Right lobe of liver (tissue), 6 donors: Measurements from ENCODE around the gene MAPT. TPM values are rescaled to one million over a fixed set of nuclear protein-coding genes. Genes with fewer than 3 reads are reported as not detected.

Experiments
- ATAC-seq, 4 donors: fragments of 200-7000 bp; cut with Tn5 transposase; one replicate each; pipeline ENCODE4 v1.9.1; 2020; ENCODE audit warnings: mild to moderate bottlenecking in 4 of 4, moderate library complexity in 4 of 4
- DNase-seq, 3 donors: peaks; one replicate each; pipeline ENCODE4 v3.0.0-alpha.2; 2020
- H3K27ac ChIP-seq, 3 donors: fragments of 200-600 bp; one replicate each; pipeline ENCODE4 v1.8.0; 2022
- H3K27me3 ChIP-seq, 2 donors: fragments of 200-600 bp; one replicate each; pipeline ENCODE4 v1.8.0; 2022
- H3K36me3 ChIP-seq, 4 donors: fragments of 200-600 bp; sonication (generic) in 1 of 4; one replicate each; pipeline versions ENCODE4 v1.5.1 to v1.8.0; 2017 to 2022; ENCODE audit warnings: control low read depth in 1 of 4
- H3K4me1 ChIP-seq, 4 donors: fragments of 200-600 bp; sonication (generic) in 1 of 4; one replicate each; pipeline versions ENCODE4 v1.5.1 to v1.8.0; 2017 to 2022; ENCODE audit warnings: control low read depth in 1 of 4
- H3K4me3 ChIP-seq, 3 donors: fragments of 200-600 bp; one replicate each; pipeline ENCODE4 v1.8.0; 2022
- H3K9me3 ChIP-seq, 4 donors: fragments of 200-600 bp; sonication (generic) in 1 of 4; one replicate each; pipeline versions ENCODE4 v1.5.1 to v1.8.0; 2017 to 2022; ENCODE audit warnings: control low read depth in 1 of 4
- POLR2A ChIP-seq: fragments of 450-650 bp; IDR thresholded peaks from one replicate; pipeline ENCODE4 v1.6.1; 2017; ENCODE audit warnings: antibody characterized with exemption, mild to moderate bottlenecking
- WGBS: methylation state at CpG from one replicate; pipeline ENCODE4 v1.1.6; 2018; ENCODE audit warnings: low coverage, low lambda C conversion rate; ENCODE audit not compliant: insufficient coverage; ENCODE audit errors: missing lambda C conversion rate; 5-methylcytosine and 5-hydroxymethylcytosine counted together
- intact Hi-C, 2 donors: fragments of 100-400 bp; cut with DNase I; formaldehyde crosslinking; loops; one replicate each; pipeline versions ENCODE4 v1.11.2 to v1.14.1; 2022
- total RNA-seq, 6 experiments: library from RNA; depleted of rRNA in 2 of 6; stranded (reverse); fragments of >200 nt in 2 of 6; fragmentation: NEBNext Ultra II Directional in 3 of 6; extraction: Animal tissue kit (Norgen Biotek cat#: 25700) in 3 of 6; gene quantifications; one replicate each; pipeline versions ENCODE4 v1.1.0 to v1.2.4, GENCODE V29; 2016 to 2023
- TF ChIP-seq, protein P1 (sequence below), 4 donors: fragments of 200-600 bp in 3 of 4; fragments of 450-650 bp in 1 of 4; IDR thresholded peaks; one replicate each; pipeline versions ENCODE4 v1.5.1 to v1.8.0; 2016 to 2022; ENCODE audit warnings: antibody characterized with exemption in 4 of 4, mild to moderate bottlenecking in 2 of 4
- donor health status: DM: no; HTN: yes; CAD: no.
- donor health status: DM: no; HTN: no; CAD: no.
- donor health status: DM: no; HTN: no; CAD: no.
- donor health status: DM: no; HTN: yes; CAD: no.
- donor health status: DM: no; HTN: yes; CAD: no.

MAPT gene
- total RNA-seq, 6 experiments from 2014 or later, result 0.39 to 4.9 (median 0.59) TPM

DNA sequence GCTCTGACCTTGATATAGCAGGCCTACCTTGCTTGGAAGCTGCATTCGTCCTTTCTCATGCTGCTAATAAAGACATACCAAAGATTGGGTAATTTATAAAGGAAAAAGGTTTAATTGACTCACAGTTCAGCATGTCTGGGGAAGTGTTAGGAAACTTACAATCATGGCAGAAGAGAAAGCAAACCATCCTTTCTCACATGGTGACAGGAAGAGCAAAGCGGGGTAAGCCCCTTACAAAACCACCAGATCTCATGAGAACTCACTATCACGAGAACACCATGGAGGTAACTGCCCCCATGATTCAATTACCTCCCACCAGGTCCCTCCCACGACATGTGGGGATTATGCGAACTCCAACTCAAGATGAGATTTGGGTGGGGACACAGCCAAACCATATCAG is 6.0 kb upstream of the MAPT start:
- 22% methylated on average over 3 of the region's 5 CpGs for WGBS
- ATAC-seq, result no peak

GRCh38 chr17:45889579-45889978 is 4.8 kb upstream of the MAPT start:
- WGBS, result 35% methylated on average over 4 of the region's 4 CpGs
- intact Hi-C loops, result no loop called here

More for the DNA sequence above, 6.0 kb upstream of the MAPT start:
- Histone ChIP-seq H3K4me3 (no peak overlapping the region), H3K4me1 (no peaks in the 10 kb centered on the region), H3K27me3 (no peaks in the 10 kb centered on the region), H3K36me3 (no peaks in the 10 kb centered on the region), H3K9me3 (no peaks in the 10 kb centered on the region), H3K27ac (no peak overlapping the region)
- DNase-seq, result no peak
- intact Hi-C loops, result no loop called here
- TF ChIP-seq POLR2A, result no peak
- TF ChIP-seq, protein P1, sequence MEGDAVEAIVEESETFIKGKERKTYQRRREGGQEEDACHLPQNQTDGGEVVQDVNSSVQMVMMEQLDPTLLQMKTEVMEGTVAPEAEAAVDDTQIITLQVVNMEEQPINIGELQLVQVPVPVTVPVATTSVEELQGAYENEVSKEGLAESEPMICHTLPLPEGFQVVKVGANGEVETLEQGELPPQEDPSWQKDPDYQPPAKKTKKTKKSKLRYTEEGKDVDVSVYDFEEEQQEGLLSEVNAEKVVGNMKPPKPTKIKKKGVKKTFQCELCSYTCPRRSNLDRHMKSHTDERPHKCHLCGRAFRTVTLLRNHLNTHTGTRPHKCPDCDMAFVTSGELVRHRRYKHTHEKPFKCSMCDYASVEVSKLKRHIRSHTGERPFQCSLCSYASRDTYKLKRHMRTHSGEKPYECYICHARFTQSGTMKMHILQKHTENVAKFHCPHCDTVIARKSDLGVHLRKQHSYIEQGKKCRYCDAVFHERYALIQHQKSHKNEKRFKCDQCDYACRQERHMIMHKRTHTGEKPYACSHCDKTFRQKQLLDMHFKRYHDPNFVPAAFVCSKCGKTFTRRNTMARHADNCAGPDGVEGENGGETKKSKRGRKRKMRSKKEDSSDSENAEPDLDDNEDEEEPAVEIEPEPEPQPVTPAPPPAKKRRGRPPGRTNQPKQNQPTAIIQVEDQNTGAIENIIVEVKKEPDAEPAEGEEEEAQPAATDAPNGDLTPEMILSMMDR (IDR thresholded peaks at IDR 0.05), result no peak

DNA sequence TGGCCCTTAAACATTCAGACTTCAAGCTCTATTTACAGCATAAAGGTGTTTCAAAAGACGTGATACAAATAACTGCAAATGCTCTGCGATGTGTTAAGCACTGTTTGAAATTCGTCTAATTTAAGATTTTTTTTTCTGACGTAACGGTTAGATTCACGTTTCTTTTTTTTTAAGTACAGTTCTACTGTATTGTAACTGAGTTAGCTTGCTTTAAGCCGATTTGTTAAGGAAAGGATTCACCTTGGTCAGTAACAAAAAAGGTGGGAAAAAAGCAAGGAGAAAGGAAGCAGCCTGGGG is 681 bp upstream of the MAPT start:
- H3K27ac ChIP-seq, result peak overlapping the region in 1 of 3 donors; percentile 16
- TF ChIP-seq, protein P1 (IDR thresholded peaks at IDR 0.05), result no peak
- TF ChIP-seq POLR2A, result no peak
- ATAC-seq, result no peak
- peaks cover 0 to 24% (median 0%) of the 10 kb centered on the region in 4 donors for H3K4me1 ChIP-seq
- intact Hi-C loops, result no loop called here
- peak overlapping the region; percentile 57 to 62 (median 61) for H3K4me3 ChIP-seq
- peaks cover 0 to 5% of the 10 kb centered on the region in 2 donors for H3K27me3 ChIP-seq
- H3K9me3 ChIP-seq, result no peaks in the 10 kb centered on the region
- 60% methylated on average over 7 of the region's 7 CpGs for WGBS
- H3K36me3 ChIP-seq, result no peaks in the 10 kb centered on the region
- DNase-seq, result no peak

More at GRCh38 chr17:45889579-45889978, 4.8 kb upstream of the MAPT start:
- Histone ChIP-seq H3K27ac (no peak overlapping the region), H3K27me3 (no peaks in the 10 kb centered on the region), H3K9me3 (no peaks in the 10 kb centered on the region), H3K36me3 (no peaks in the 10 kb centered on the region), H3K4me3 (no peak overlapping the region), H3K4me1 (peaks cover 0 to 1% (median 0%) of the 10 kb centered on the region in 4 donors)
- DNase-seq (no peak), ATAC-seq (no peak)
- TF ChIP-seq POLR2A, result no peak
- TF ChIP-seq, protein P1 (IDR thresholded peaks at IDR 0.05), result peak in 1 of 4 donors; percentile 7

GRCh38 chr17:45895304-45895968 is 1.1 kb downstream of the MAPT start:
- no peaks in the 10 kb centered on the region for H3K36me3 ChIP-seq
- WGBS, result under 1% methylated on average over 21 of the region's 63 CpGs
- no peaks in the 10 kb centered on the region for H3K9me3 ChIP-seq
- intact Hi-C loops, result no loop called here
- H3K4me3 ChIP-seq, result peak overlapping the region; percentile 16 to 61 (median 21)
- no peak overlapping the region for H3K27ac ChIP-seq
- H3K4me1 ChIP-seq, result peaks cover 0 to 24% (median 0%) of the 10 kb centered on the region in 4 donors
- TF ChIP-seq POLR2A, result no peak
- TF ChIP-seq, protein P1 (IDR thresholded peaks at IDR 0.05), result no peak
- DNase-seq (peak in 1 of 3 donors; percentile 31), ATAC-seq (no peak)
- H3K27me3 ChIP-seq, result peaks cover 0 to 5% of the 10 kb centered on the region in 2 donors
